GM12878 (cell line): ENCODE measurements around the gene DMWD. TPM values are rescaled to one million over a fixed set of nuclear protein-coding genes. Genes with fewer than 3 reads are reported as not detected.

Experiments used
- ATAC-seq: fragments of 200-7000 bp; cut with Tn5 transposase; 3 replicates; pipeline ENCODE4 v1.9.1; 2020; ENCODE audit warnings: mild to moderate bottlenecking, moderate library complexity
- BruUV-seq: library from RNA; stranded (reverse); fragments of 400-500 nt; replicated peaks from 2 replicates; lab custom pipeline; 2021; lab: Mats Ljungman, UMichigan
- CTCF ChIA-PET: fragments of 300-600 bp; sonication (Branson Sonifier 250); formaldehyde crosslinking; extraction: SDS; loops from one replicate; lab custom pipeline; 2021; ENCODE audit warnings: inconsistent platforms; lab: Yijun Ruan, JAX
- POLR2A ChIA-PET: fragments of 350-600 bp; formaldehyde crosslinking; extraction: SDS; loops from one replicate; lab custom pipeline; 2021; ENCODE audit warnings: inconsistent platforms; lab: Charles Lee
- RAD21 ChIA-PET: fragments of 300-600 bp; sonication (Branson Sonifier 250); formaldehyde crosslinking; loops from one replicate; lab custom pipeline; 2023; ENCODE audit warnings: antibody characterized with exemption; ENCODE audit not compliant: unreplicated experiment; lab: Charles Lee
- SMC1A ChIA-PET: fragments of 300-600 bp; sonication (Branson Sonifier 250); formaldehyde crosslinking; loops from one replicate; lab custom pipeline; 2023; ENCODE audit not compliant: unreplicated experiment, uncharacterized antibody; lab: Charles Lee
- DNase-seq: peaks from one replicate; pipeline ENCODE4 v3.0.0-alpha.2; 2011; ENCODE audit warnings: low read depth, low spot score
- FAIRE-seq: peaks from 3 replicates; lab custom pipeline; 2011; peaks lifted over from hg19 to GRCh38; lab: Jason Lieb, UNC
- H2AFZ ChIP-seq: 2 replicates; pipeline ENCODE4 v1.6.0; 2011; ENCODE audit warnings: low read depth, low read length, control low read depth; ENCODE audit not compliant: control insufficient read depth
- H3K27ac ChIP-seq: 2 replicates; pipeline ENCODE4 v1.5.1; 2011; ENCODE audit warnings: control low read depth; ENCODE audit not compliant: control insufficient read depth, insufficient read depth
- H3K27me3 ChIP-seq, 2 experiments: replicated peaks in 1 of 2; 2 replicates each; pipeline versions ENCODE4 v1.6.0 to v1.6.1; 2011; ENCODE audit warnings: low read length in 1 of 2; ENCODE audit not compliant: control insufficient read depth in 2 of 2, insufficient read depth in 2 of 2
- H3K36me3 ChIP-seq, 2 experiments: 2 replicates each; pipeline ENCODE4 v1.5.1; 2011; ENCODE audit warnings: low read length in 1 of 2; ENCODE audit not compliant: control insufficient read depth in 2 of 2, insufficient read depth in 2 of 2
- H3K4me1 ChIP-seq: 2 replicates; pipeline ENCODE4 v1.6.1; 2011; ENCODE audit warnings: mild to moderate bottlenecking, low read length, moderate library complexity, mixed read lengths; ENCODE audit not compliant: control insufficient read depth, insufficient read depth
- H3K4me2 ChIP-seq: 2 replicates; pipeline ENCODE4 v1.6.0; 2011; ENCODE audit warnings: control low read depth; ENCODE audit not compliant: control insufficient read depth, insufficient read depth
- H3K4me3 ChIP-seq: fragments of 200-600 bp; sonication (generic); 2 replicates; pipeline ENCODE4 v1.5.1; 2016
- H3K79me2 ChIP-seq: 2 replicates; pipeline ENCODE4 v1.6.0; 2011; ENCODE audit warnings: low read length; ENCODE audit not compliant: control insufficient read depth, insufficient read depth
- H3K9ac ChIP-seq: 2 replicates; pipeline ENCODE4 v1.8.0; 2011; ENCODE audit warnings: low read length, control low read depth, mixed read lengths; ENCODE audit not compliant: control insufficient read depth, insufficient read depth
- H3K9me3 ChIP-seq: replicated peaks from 3 replicates; pipeline ENCODE4 v1.5.1; 2011; ENCODE audit warnings: mild to moderate bottlenecking, low read length; ENCODE audit not compliant: control insufficient read depth, insufficient read depth
- H4K20me1 ChIP-seq: 2 replicates; pipeline ENCODE4 v1.6.0; 2011; ENCODE audit not compliant: control insufficient read depth, insufficient read depth
- RELA ChIP-seq: fragments of 450-650 bp; IDR thresholded peaks from 2 replicates; pipeline ENCODE4 v1.8.0; 2014; ENCODE audit warnings: borderline replicate concordance; ENCODE audit not compliant: partially characterized antibody
- SIX5 ChIP-seq: IDR thresholded peaks from 2 replicates; pipeline ENCODE4 v1.6.1; 2011; ENCODE audit warnings: mild to moderate bottlenecking, low read depth, low read length, moderate library complexity; ENCODE audit not compliant: severe bottlenecking
- SRF ChIP-seq, 2 experiments: IDR thresholded peaks; 2 replicates each; pipeline ENCODE4 v1.6.1; 2011; ENCODE audit warnings: low read depth in 2 of 2, low read length in 2 of 2, mild to moderate bottlenecking in 1 of 2, moderate library complexity in 1 of 2
- SUPT20H ChIP-seq: IDR thresholded peaks from 2 replicates; pipeline ENCODE4 v1.6.1; 2011; ENCODE audit warnings: low read depth, mild to moderate bottlenecking, low read length, moderate library complexity, borderline replicate concordance; ENCODE audit not compliant: control insufficient read depth
- WGBS: methylation state at CpG from one replicate; pipeline ENCODE4 v1.1.6; 2016; ENCODE audit warnings: low lambda C conversion rate; ENCODE audit not compliant: insufficient replicate concordance, insufficient coverage; ENCODE audit errors: missing lambda C conversion rate; 5-methylcytosine and 5-hydroxymethylcytosine counted together
- in situ Hi-C: fragments of 300-500 bp; cut with MboI; formaldehyde crosslinking; loops from 9 replicates; pipeline ENCODE4 v1.14.3; 2018; ENCODE audit warnings: mixed read lengths
- intact Hi-C: fragments of 100-400 bp; cut with micrococcal nuclease; formaldehyde crosslinking; loops from one replicate; pipeline ENCODE4 v1.14.2; 2022; ENCODE audit not compliant: unreplicated experiment
- polyA plus RNA-seq, 11 experiments: library from polyadenylated mRNA; depleted of rRNA in 4 of 11; unstranded in 6 of 11; stranded (reverse) in 5 of 11; fragments of >200 nt; fragmentation: Nextera tagmentation in 4 of 11; fragmentation: Illumina TruSeq in 1 of 11; extraction: Ambion mirVana in 4 of 11; extraction: Trizol in 1 of 11; gene quantifications; 1 replicate in 1 of 11; 2 replicates in 10 of 11; pipeline versions ENCODE4 v1.2.1 to v1.2.3, GENCODE V29; 2011 to 2016; ENCODE audit warnings: inconsistent platforms in 2 of 11, missing spikeins in 2 of 11, low read depth in 1 of 11
- total RNA-seq, 4 experiments: library from RNA; depleted of rRNA in 3 of 4; stranded (reverse); fragments of >200 nt in 3 of 4; fragmentation: Illumina TruSeq in 1 of 4; extraction: Trizol in 1 of 4; gene quantifications; 2 replicates each; pipeline versions ENCODE4 v1.2.1 to v1.2.3, GENCODE V29; 2013 to 2021
- TF ChIP-seq, protein P1 (sequence below): fragments of 450-650 bp; IDR thresholded peaks from 2 replicates; pipeline ENCODE4 v1.6.1; 2016; ENCODE audit warnings: mild to moderate bottlenecking

Gene DMWD
- total and polyA plus RNA-seq, 10 of the 15 experiments (the other 5 are each of a cell fraction or from before 2014, with no cell fraction given) = 3.5 to 56.0 (median 11.6) TPM

DNA sequence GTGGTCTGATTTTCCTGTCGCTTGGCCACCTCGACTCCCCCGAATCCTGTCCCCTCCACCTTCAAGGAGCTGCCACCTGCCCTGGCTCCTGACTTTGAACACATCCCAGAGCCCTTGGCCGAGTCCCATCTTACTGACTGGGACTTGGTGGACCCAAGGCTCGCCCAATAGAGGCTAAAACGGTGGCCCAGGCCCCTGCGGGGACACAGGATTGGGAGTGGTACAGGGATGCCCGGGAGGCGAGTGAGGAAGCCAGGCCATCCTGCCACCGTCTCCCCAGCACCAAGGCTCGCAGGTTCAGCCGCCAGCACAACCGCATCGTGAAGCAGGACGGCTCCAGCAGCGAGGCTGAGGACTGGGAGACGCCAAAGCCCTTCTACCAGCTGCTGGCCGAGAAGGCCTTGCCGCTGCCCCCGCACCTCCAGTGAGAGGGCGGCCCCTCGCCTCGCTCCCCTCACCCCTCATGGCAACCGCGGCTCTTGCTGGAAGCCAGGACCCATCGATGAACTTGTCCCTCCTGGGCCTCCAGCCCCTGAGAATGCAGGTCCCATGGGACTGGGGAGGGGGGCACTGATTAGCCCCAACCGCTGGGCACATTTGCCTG lies 28.9 kb downstream of the DMWD start:
- Histone ChIP-seq H4K20me1 (no peaks in the 10 kb centered on the region), H3K4me3 (no peak overlapping the region), H2AFZ (no peak overlapping the region), H3K27me3 (no peaks in the 10 kb centered on the region), H3K4me1 (no peaks in the 10 kb centered on the region), H3K27ac (no peak overlapping the region), H3K79me2 (no peaks in the 10 kb centered on the region), H3K36me3 (no peaks in the 10 kb centered on the region), H3K4me2 (no peak overlapping the region), H3K9ac (no peak overlapping the region), H3K9me3 (no peaks in the 10 kb centered on the region)
- WGBS = 56% methylated on average over 27 of the region's 27 CpGs
- SMC1A ChIA-PET = no interaction called here
- POLR2A ChIA-PET = no interaction called here
- CTCF ChIA-PET = no interaction called here
- RAD21 ChIA-PET = no interaction called here
- in situ Hi-C loops = no loop called here
- DNase-seq = no peak
- no peak for TF ChIP-seq SIX5
- no TSS peak for BruUV-seq
- intact Hi-C loops = no loop called here
- no peak for FAIRE-seq
- no peak for ATAC-seq

DNA sequence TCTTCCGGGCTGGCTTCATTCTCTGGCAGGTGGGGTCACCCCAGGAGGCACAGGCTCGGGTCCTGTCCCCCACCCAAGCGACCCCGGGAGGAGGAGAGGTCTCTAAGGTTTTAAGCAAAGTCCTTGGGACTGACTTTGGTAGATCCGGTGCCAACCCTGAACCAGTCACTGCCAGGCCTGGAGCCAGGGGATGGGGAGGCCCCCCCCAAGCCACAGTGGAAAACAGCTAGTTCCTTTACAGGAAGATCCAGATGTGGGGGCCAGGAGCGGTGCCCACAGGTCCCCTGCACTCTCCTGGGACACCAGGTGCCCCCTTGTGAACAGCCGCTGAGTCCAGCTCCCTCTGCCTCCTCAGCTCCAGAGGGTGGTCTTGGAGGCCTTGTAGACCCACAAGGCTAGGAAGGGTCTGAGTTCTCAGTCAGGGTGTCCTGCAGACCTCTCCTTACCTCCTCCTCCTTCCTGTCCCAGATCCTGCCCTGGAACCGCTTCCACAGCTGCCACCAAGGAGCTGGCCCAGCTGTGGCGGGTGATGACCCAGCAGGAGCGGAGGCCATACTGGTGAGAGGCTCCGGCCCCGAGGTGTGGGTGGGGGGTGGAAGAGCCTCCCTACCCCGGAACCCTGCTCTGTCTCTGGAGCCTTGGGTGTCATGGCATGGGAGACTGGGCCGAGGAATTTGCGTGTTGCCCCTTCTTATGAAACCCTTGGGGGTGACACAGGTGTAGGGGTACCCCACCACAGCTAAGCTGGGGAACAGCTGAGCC lies 29.6 kb downstream of the DMWD start:
- Histone ChIP-seq H3K79me2 (no peaks in the 10 kb centered on the region), H3K36me3 (no peaks in the 10 kb centered on the region), H3K27ac (no peak overlapping the region), H3K4me3 (no peak overlapping the region), H2AFZ (no peak overlapping the region), H3K9me3 (no peaks in the 10 kb centered on the region), H4K20me1 (no peaks in the 10 kb centered on the region), H3K4me1 (no peaks in the 10 kb centered on the region), H3K9ac (no peak overlapping the region), H3K27me3 (no peaks in the 10 kb centered on the region), H3K4me2 (no peak overlapping the region)
- CTCF ChIA-PET = interaction anchor here (0.7 to 1.0 kb wide), 2 partner anchors 10 to 16 kb away, joined by 3 to 5 read pairs; no protein-coding TSS in a partner anchor
- intact Hi-C loops (no loop called here), in situ Hi-C loops (no loop called here)
- BruUV-seq = no TSS peak
- TF ChIP-seq SUPT20H (no peak), SRF (IDR thresholded peaks at IDR 0.05; ENCODE audit: low read depth in 2 of 2, low read length in 2 of 2) (no peak), RELA (no peak)
- TF ChIP-seq, protein P1, sequence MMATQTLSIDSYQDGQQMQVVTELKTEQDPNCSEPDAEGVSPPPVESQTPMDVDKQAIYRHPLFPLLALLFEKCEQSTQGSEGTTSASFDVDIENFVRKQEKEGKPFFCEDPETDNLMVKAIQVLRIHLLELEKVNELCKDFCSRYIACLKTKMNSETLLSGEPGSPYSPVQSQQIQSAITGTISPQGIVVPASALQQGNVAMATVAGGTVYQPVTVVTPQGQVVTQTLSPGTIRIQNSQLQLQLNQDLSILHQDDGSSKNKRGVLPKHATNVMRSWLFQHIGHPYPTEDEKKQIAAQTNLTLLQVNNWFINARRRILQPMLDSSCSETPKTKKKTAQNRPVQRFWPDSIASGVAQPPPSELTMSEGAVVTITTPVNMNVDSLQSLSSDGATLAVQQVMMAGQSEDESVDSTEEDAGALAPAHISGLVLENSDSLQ = no peak
- ATAC-seq = no peak
- SMC1A ChIA-PET = interaction anchor here (0.8 kb wide), 1 partner anchor 46 kb away, joined by 3 read pairs; no protein-coding TSS in a partner anchor
- RAD21 ChIA-PET = no interaction called here
- DNase-seq = no peak
- FAIRE-seq = no peak
- POLR2A ChIA-PET = no interaction called here
- WGBS = 56% methylated on average over 15 of the region's 15 CpGs
